Breast epithelium (tissue), 4 donors: ENCODE measurements around the gene MIEF2. TPM values are rescaled to one million over a fixed set of nuclear protein-coding genes. Genes with fewer than 3 reads are reported as not detected.
"Not testable (repeated sequence)": the region's sequence is repeated elsewhere in the genome, so short reads cannot be mapped to it uniquely, and the experiment has no call there.

Experiments used
- DNase-seq, 2 donors: peaks; one replicate each; pipeline ENCODE4 v3.0.0-alpha.2; 2019; ENCODE audit warnings: low spot score in 2 of 2
- H3K27ac ChIP-seq, 2 donors: fragments of 200-600 bp; sonication (generic) in 1 of 2; one replicate each; pipeline ENCODE4 v1.5.1; 2016 to 2019; ENCODE audit warnings: mild to moderate bottlenecking in 1 of 2
- H3K27me3 ChIP-seq, 2 donors: fragments of 200-600 bp; sonication (generic) in 1 of 2; one replicate each; pipeline versions ENCODE4 v1.5.1 to v1.6.0; 2017 to 2019; ENCODE audit warnings: control low read depth in 1 of 2, mild to moderate bottlenecking in 1 of 2
- H3K36me3 ChIP-seq: fragments of 200-600 bp; one replicate; pipeline ENCODE4 v1.5.1; 2019
- H3K4me1 ChIP-seq, 2 donors: fragments of 200-600 bp; sonication (generic); one replicate each; pipeline ENCODE4 v1.5.1; 2016 to 2019; ENCODE audit warnings: control low read depth in 1 of 2
- H3K4me3 ChIP-seq, 3 donors: fragments of 200-600 bp; sonication (generic); 1 replicate in 2 of 3; 2 replicates in 1 of 3; pipeline ENCODE4 v1.5.1; 2016 to 2019; ENCODE audit warnings: mild to moderate bottlenecking in 3 of 3, moderate library complexity in 2 of 3
- H3K9me3 ChIP-seq, 2 donors: fragments of 200-600 bp; sonication (generic) in 1 of 2; one replicate each; pipeline ENCODE4 v1.5.1; 2016 to 2019; ENCODE audit warnings: control low read depth in 1 of 2
- CTCF ChIP-seq, 3 donors: fragments of 450-650 bp; IDR thresholded peaks; one replicate each; pipeline ENCODE4 v1.5.1; 2016 to 2017; ENCODE audit warnings: antibody characterized with exemption in 3 of 3, mild to moderate bottlenecking in 3 of 3, moderate library complexity in 3 of 3
- POLR2A ChIP-seq: fragments of 450-650 bp; IDR thresholded peaks from one replicate; pipeline ENCODE4 v1.6.1; 2016; ENCODE audit warnings: antibody characterized with exemption, mild to moderate bottlenecking, moderate library complexity
- POLR2AphosphoS5 ChIP-seq, 3 donors: sonication (generic); formaldehyde crosslinking; IDR thresholded peaks; one replicate each; pipeline ENCODE4 v1.6.1; 2017; ENCODE audit warnings: antibody characterized with exemption in 3 of 3
- intact Hi-C: fragments of 100-400 bp; cut with DNase I; formaldehyde crosslinking; loops from one replicate; pipeline ENCODE4 v1.15.1; 2023; ENCODE audit warnings: low total_unique reads
- total RNA-seq, 3 donors: library from RNA; depleted of rRNA; stranded (reverse); fragments of >200 nt; gene quantifications; one replicate each; pipeline ENCODE4 v1.1.0, GENCODE V29; 2016

MIEF2 gene
- total RNA-seq = 10 to 100 TPM in 2 of 3 donors, 1 to 10 TPM in 1; 9.8 to 29.6 (median 19.0) TPM

- Histone ChIP-seq H3K9me3 (no peaks in the 10 kb centered on the region), H3K36me3 (no peaks in the 10 kb centered on the region), H3K4me1 (peaks cover 11 to 19% of the 10 kb centered on the region in 2 donors), H3K27me3 (no peaks in the 10 kb centered on the region), H3K4me3 (peak within 1 kb of the TSS; percentile 66 to 86 (median 84)), H3K27ac (peak within 1 kb of the TSS; percentile 95 to 98)
- TF ChIP-seq POLR2AphosphoS5 (IDR thresholded peaks at IDR 0.05) (peak; percentile 82 to 84 (median 83)), POLR2A (no peak), CTCF (IDR thresholded peaks at IDR 0.05) (no peak)
- intact Hi-C loops = no loop called here
- DNase-seq = peak; percentile 96
Observed at GRCh38 chr17:18260332-18261145, at the start of gene MIEF2. TSS of gene MIEF2 (plus strand) at chr17:18260662. CDS start at chr17:18262721, 2,059 bp downstream.

- no peak for TF ChIP-seq CTCF (IDR thresholded peaks at IDR 0.05)
- TF ChIP-seq POLR2A = no peak
- no peak for TF ChIP-seq POLR2AphosphoS5 (IDR thresholded peaks at IDR 0.05)
- Histone ChIP-seq H3K9me3 (no peaks in the 10 kb centered on the region), H3K36me3 (peaks cover 3% of the 10 kb centered on the region), H3K27ac (no peak overlapping the region), H3K27me3 (no peaks in the 10 kb centered on the region), H3K4me3 (no peak overlapping the region), H3K4me1 (no peaks in the 10 kb centered on the region)
- no peak for DNase-seq
- intact Hi-C loops = no loop called here
Observed at GRCh38 chr17:18213666-18214270, 46.7 kb upstream of the MIEF2 start.

- H3K27ac ChIP-seq, H3K9me3 ChIP-seq, H3K4me3 ChIP-seq, H3K4me1 ChIP-seq, H3K36me3 ChIP-seq, H3K27me3 ChIP-seq, intact Hi-C loops, DNase-seq: not testable (repeated sequence)
Observed at GRCh38 chr17:18216906-18217305, 43.6 kb upstream of the MIEF2 start.

- H3K4me3 ChIP-seq = no peak overlapping the region
- no peaks in the 10 kb centered on the region for H3K27me3 ChIP-seq
- intact Hi-C loops = no loop called here
- no peaks in the 10 kb centered on the region for H3K36me3 ChIP-seq
- H3K27ac ChIP-seq = no peak overlapping the region
- no peaks in the 10 kb centered on the region for H3K4me1 ChIP-seq
- peak; percentile 61 to 80 for DNase-seq
- no peak for TF ChIP-seq POLR2AphosphoS5 (IDR thresholded peaks at IDR 0.05)
- TF ChIP-seq CTCF (IDR thresholded peaks at IDR 0.05) = peak; percentile 71 to 82 (median 79)
- no peaks in the 10 kb centered on the region for H3K9me3 ChIP-seq
Observed at GRCh38 chr17:18217412-18218015, 42.9 kb upstream of the MIEF2 start.

- no peaks in the 10 kb centered on the region for H3K4me1 ChIP-seq
- no peak for DNase-seq
- no peaks in the 10 kb centered on the region for H3K36me3 ChIP-seq
- H3K9me3 ChIP-seq = no peaks in the 10 kb centered on the region
- intact Hi-C loops = no loop called here
- H3K27me3 ChIP-seq = no peaks in the 10 kb centered on the region
- H3K27ac ChIP-seq = peak overlapping the region in 1 of 2 donors; percentile 48
- TF ChIP-seq CTCF (IDR thresholded peaks at IDR 0.05) (no peak), POLR2AphosphoS5 (IDR thresholded peaks at IDR 0.05) (no peak), POLR2A (no peak)
- no peak overlapping the region for H3K4me3 ChIP-seq
Observed at GRCh38 chr17:18218756-18219415, 41.6 kb upstream of the MIEF2 start.
